Measurements from ENCODE around the gene PHACTR1. TPM values are rescaled to one million over a fixed set of nuclear protein-coding genes. Genes with fewer than 3 reads are reported as not detected.

Gene PHACTR1
- total and polyA plus RNA-seq, 8 donors = 0.46 to 17.4 (median 6.4) TPM; not detected in 1

GRCh38 chr6:13284646-13285045 is 568.1 kb downstream of the PHACTR1 start:
- Histone ChIP-seq H3K27me3 (no peaks in the 10 kb centered on the region), H3K36me3 (peaks cover 6 to 83% (median 44%) of the 10 kb centered on the region in 4 donors), H3K27ac (no peak overlapping the region), H3K4me3 (no peak overlapping the region), H3K9me3 (peaks cover 0 to 14% (median 10%) of the 10 kb centered on the region in 4 donors), H3K4me1 (no peaks in the 10 kb centered on the region)
- 85 to 100% (median 90%) methylated on average over 3 to 6 of the region's 6 CpGs for WGBS, 5 donors
- no peak for DNase-seq
- intact Hi-C loops (cut with DNase I; ENCODE audit: low total_unique reads) = no loop called here
- TF ChIP-seq CTCF (IDR thresholded peaks at IDR 0.05) (no peak), POLR2AphosphoS5 (IDR thresholded peaks at IDR 0.05) (no peak), POLR2A (IDR thresholded peaks at IDR 0.05) (no peak), EP300 (IDR thresholded peaks at IDR 0.05) (no peak)

GRCh38 chr6:13285705-13286104 is 569.1 kb downstream of the PHACTR1 start:
- intact Hi-C loops (cut with DNase I; ENCODE audit: low total_unique reads) = no loop called here
- Histone ChIP-seq H3K27ac (no peak overlapping the region), H3K36me3 (peaks cover 6 to 76% (median 40%) of the 10 kb centered on the region in 4 donors), H3K9me3 (peaks cover 0 to 14% (median 10%) of the 10 kb centered on the region in 4 donors), H3K4me3 (no peak overlapping the region), H3K27me3 (no peaks in the 10 kb centered on the region), H3K4me1 (no peaks in the 10 kb centered on the region)
- 77 to 85% (median 84%) methylated on average over 2 of the region's 2 CpGs for WGBS, 5 donors
- TF ChIP-seq POLR2A (IDR thresholded peaks at IDR 0.05) = no peak
- no peak for TF ChIP-seq POLR2AphosphoS5 (IDR thresholded peaks at IDR 0.05)
- no peak for TF ChIP-seq CTCF (IDR thresholded peaks at IDR 0.05)
- TF ChIP-seq EP300 (IDR thresholded peaks at IDR 0.05) = no peak
- DNase-seq = no peak

GRCh38 chr6:13286181-13286580 is 569.6 kb downstream of the PHACTR1 start:
- no peaks in the 10 kb centered on the region for H3K4me1 ChIP-seq
- intact Hi-C loops (cut with DNase I; ENCODE audit: low total_unique reads) = no loop called here
- no peak overlapping the region for H3K4me3 ChIP-seq
- 73 to 85% (median 83%) methylated on average over 4 of the region's 4 CpGs for WGBS, 5 donors
- H3K9me3 ChIP-seq = peaks cover 0 to 14% (median 10%) of the 10 kb centered on the region in 4 donors
- peaks cover 7 to 79% (median 39%) of the 10 kb centered on the region in 4 donors for H3K36me3 ChIP-seq
- H3K27ac ChIP-seq = no peak overlapping the region
- no peaks in the 10 kb centered on the region for H3K27me3 ChIP-seq
- DNase-seq = no peak
- TF ChIP-seq POLR2AphosphoS5 (IDR thresholded peaks at IDR 0.05) = no peak
- TF ChIP-seq EP300 (IDR thresholded peaks at IDR 0.05) = no peak
- TF ChIP-seq CTCF (IDR thresholded peaks at IDR 0.05) = no peak
- no peak for TF ChIP-seq POLR2A (IDR thresholded peaks at IDR 0.05)

GRCh38 chr6:13287104-13287503 is 570.5 kb downstream of the PHACTR1 start:
- intact Hi-C loops (cut with DNase I; ENCODE audit: low total_unique reads) = no loop called here
- DNase-seq = no peak
- no peak overlapping the region for H3K27ac ChIP-seq
- H3K36me3 ChIP-seq = peaks cover 12 to 76% (median 45%) of the 10 kb centered on the region in 4 donors
- no peaks in the 10 kb centered on the region for H3K27me3 ChIP-seq
- peaks cover 0 to 14% (median 10%) of the 10 kb centered on the region in 4 donors for H3K9me3 ChIP-seq
- 93 to 98% (median 98%) methylated on average over 7 of the region's 7 CpGs for WGBS, 5 donors
- H3K4me3 ChIP-seq = no peak overlapping the region
- TF ChIP-seq POLR2A (IDR thresholded peaks at IDR 0.05) (no peak), EP300 (IDR thresholded peaks at IDR 0.05) (no peak), POLR2AphosphoS5 (IDR thresholded peaks at IDR 0.05) (no peak), CTCF (IDR thresholded peaks at IDR 0.05) (no peak)
- H3K4me1 ChIP-seq = no peaks in the 10 kb centered on the region

All from stomach (tissue), 9 donors.